Parathyroid adenoma (tissue), 2 donors: ENCODE results near the gene OR2A14.
"Not testable (repeated sequence)": the region's sequence is repeated elsewhere in the genome, so short reads cannot be mapped to it uniquely, and the experiment has no call there.

Experiments
- H2AFZ ChIP-seq: fragments of 300-600 bp; sonication (generic); one replicate; pipeline ENCODE4 v1.7.0; 2017; ENCODE audit warnings: antibody characterized with exemption, mild to moderate bottlenecking
- H3K27ac ChIP-seq: fragments of 300-600 bp; sonication (generic); one replicate; pipeline ENCODE4 v1.7.0; 2017
- H3K27me3 ChIP-seq: fragments of 300-600 bp; sonication (generic); one replicate; pipeline ENCODE4 v1.7.0; 2017; ENCODE audit warnings: low read length; ENCODE audit not compliant: control insufficient read depth, insufficient read depth
- H3K36me3 ChIP-seq: fragments of 300-600 bp; sonication (generic); one replicate; pipeline ENCODE4 v1.7.0; 2017; ENCODE audit warnings: low read length; ENCODE audit not compliant: control insufficient read depth, insufficient read depth
- H3K4me1 ChIP-seq: fragments of 300-600 bp; sonication (generic); one replicate; pipeline ENCODE4 v1.7.0; 2017; ENCODE audit warnings: control low read depth
- H3K4me2 ChIP-seq: fragments of 300-600 bp; sonication (generic); one replicate; pipeline ENCODE4 v1.7.0; 2017; ENCODE audit warnings: low read length
- H3K4me3 ChIP-seq: fragments of 300-600 bp; sonication (generic); one replicate; pipeline ENCODE4 v1.7.0; 2017; ENCODE audit warnings: low read depth, low read length
- H3K79me2 ChIP-seq: fragments of 300-600 bp; sonication (generic); one replicate; pipeline ENCODE4 v1.7.0; 2017; ENCODE audit warnings: control low read depth
- H3K9ac ChIP-seq: fragments of 300-600 bp; sonication (generic); one replicate; pipeline ENCODE4 v1.7.0; 2017; ENCODE audit warnings: mild to moderate bottlenecking
- H3K9me3 ChIP-seq: fragments of 300-600 bp; sonication (generic); one replicate; pipeline ENCODE4 v1.7.0; 2017; ENCODE audit warnings: low read length; ENCODE audit not compliant: control insufficient read depth
- CTCF ChIP-seq: fragments of 300-600 bp; sonication (generic); IDR thresholded peaks from one replicate; pipeline ENCODE4 v1.7.0; 2017; ENCODE audit warnings: antibody characterized with exemption, mild to moderate bottlenecking
- donor health status: primary hyperparathyroidism.

OR2A14 gene

GRCh38 chr7:144142187-144142586 is 19.2 kb downstream of the OR2A14 start:
- Histone ChIP-seq H2AFZ (no peak overlapping the region), H3K79me2 (no peaks in the 10 kb centered on the region), H3K27ac (no peak overlapping the region), H3K27me3 (no peaks in the 10 kb centered on the region), H3K4me2 (no peak overlapping the region), H3K4me1 (no peaks in the 10 kb centered on the region), H3K36me3 (no peaks in the 10 kb centered on the region), H3K4me3 (no peak overlapping the region), H3K9ac (no peak overlapping the region), H3K9me3 (no peaks in the 10 kb centered on the region)
- no peak for TF ChIP-seq CTCF

GRCh38 chr7:144144426-144144825 is 21.4 kb downstream of the OR2A14 start:
- Histone ChIP-seq H3K4me1 (no peaks in the 10 kb centered on the region), H3K79me2 (no peaks in the 10 kb centered on the region), H3K9me3 (no peaks in the 10 kb centered on the region), H3K4me2 (no peak overlapping the region), H3K4me3 (no peak overlapping the region), H3K9ac (no peak overlapping the region), H2AFZ (no peak overlapping the region), H3K36me3 (no peaks in the 10 kb centered on the region), H3K27ac (no peak overlapping the region), H3K27me3 (no peaks in the 10 kb centered on the region)
- no peak for TF ChIP-seq CTCF

GRCh38 chr7:144148224-144148827 is 25.4 kb downstream of the OR2A14 start:
- Histone ChIP-seq H3K4me3 (no peak overlapping the region), H3K36me3 (no peaks in the 10 kb centered on the region), H3K4me2 (no peak overlapping the region), H3K9me3 (no peaks in the 10 kb centered on the region), H3K4me1 (no peaks in the 10 kb centered on the region), H3K27me3 (no peaks in the 10 kb centered on the region), H3K27ac (no peak overlapping the region), H3K9ac (no peak overlapping the region), H2AFZ (no peak overlapping the region), H3K79me2 (no peaks in the 10 kb centered on the region)
- no peak for TF ChIP-seq CTCF

GRCh38 chr7:144158861-144159260 is 35.9 kb downstream of the OR2A14 start:
- no peak overlapping the region for H3K4me2 ChIP-seq
- no peaks in the 10 kb centered on the region for H3K27me3 ChIP-seq
- no peak overlapping the region for H2AFZ ChIP-seq
- no peaks in the 10 kb centered on the region for H3K4me1 ChIP-seq
- no peak overlapping the region for H3K4me3 ChIP-seq
- H3K27ac ChIP-seq, result no peak overlapping the region
- H3K79me2 ChIP-seq, result no peaks in the 10 kb centered on the region
- no peak overlapping the region for H3K9ac ChIP-seq
- no peaks in the 10 kb centered on the region for H3K36me3 ChIP-seq
- no peak for TF ChIP-seq CTCF
- H3K9me3 ChIP-seq, result no peaks in the 10 kb centered on the region

GRCh38 chr7:144164784-144165183 is 41.8 kb downstream of the OR2A14 start:
- H3K4me1 ChIP-seq, result no peaks in the 10 kb centered on the region
- no peak overlapping the region for H3K9ac ChIP-seq
- no peak overlapping the region for H3K4me3 ChIP-seq
- H3K9me3 ChIP-seq, result no peaks in the 10 kb centered on the region
- H3K27ac ChIP-seq, result no peak overlapping the region
- no peaks in the 10 kb centered on the region for H3K27me3 ChIP-seq
- H3K4me2 ChIP-seq, result no peak overlapping the region
- TF ChIP-seq CTCF, result no peak
- H3K79me2 ChIP-seq, result no peaks in the 10 kb centered on the region
- no peaks in the 10 kb centered on the region for H3K36me3 ChIP-seq
- H2AFZ ChIP-seq, result no peak overlapping the region

GRCh38 chr7:144171594-144172350 is 48.8 kb downstream of the OR2A14 start:
- not testable (repeated sequence) for H3K27ac ChIP-seq, H3K79me2 ChIP-seq, H3K4me1 ChIP-seq, H2AFZ ChIP-seq, H3K9me3 ChIP-seq, H3K4me2 ChIP-seq, H3K27me3 ChIP-seq, H3K36me3 ChIP-seq, H3K4me3 ChIP-seq, H3K9ac ChIP-seq
